Measurements from ENCODE around the gene C2orf76.
"Not testable (repeated sequence)": the region's sequence is repeated elsewhere in the genome, so short reads cannot be mapped to it uniquely, and the experiment has no call there.

C2orf76 gene

DNA sequence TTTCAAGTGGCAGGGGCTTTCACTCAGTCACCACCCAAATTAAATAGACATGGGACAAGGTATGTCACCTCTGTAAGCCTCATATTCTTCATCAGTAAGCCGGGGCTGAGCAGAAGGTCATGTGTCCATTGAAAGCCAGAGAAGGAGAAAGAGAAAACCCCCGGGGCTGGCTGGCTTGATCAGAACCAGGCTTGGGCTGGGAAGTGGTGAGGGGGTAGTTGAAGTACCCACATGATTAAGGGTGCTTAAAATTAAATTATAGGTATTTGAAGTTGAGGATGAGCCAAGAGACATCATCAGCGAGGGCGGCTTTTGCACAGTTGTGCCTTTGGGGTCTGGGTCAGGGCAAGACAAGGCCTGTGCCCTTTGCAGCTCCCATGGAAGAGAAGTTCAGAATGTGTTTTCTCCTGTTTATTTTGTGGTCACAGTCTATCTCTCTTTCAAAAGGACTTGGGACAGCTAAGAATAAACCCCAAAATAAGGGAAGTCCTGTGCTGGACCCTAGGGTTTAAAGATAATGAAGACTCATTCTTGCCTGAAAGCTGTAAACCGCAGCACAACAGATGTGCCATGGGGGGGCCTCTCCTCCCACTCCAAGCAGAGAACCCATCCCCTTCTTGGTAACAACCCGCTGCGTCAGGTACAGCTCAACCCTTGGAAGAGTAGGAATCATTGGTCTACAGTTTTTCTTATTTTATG, 10.8 kb upstream of the C2orf76 start:
- DNase-seq (ENCODE audit: low spot score), result no peak

DNA sequence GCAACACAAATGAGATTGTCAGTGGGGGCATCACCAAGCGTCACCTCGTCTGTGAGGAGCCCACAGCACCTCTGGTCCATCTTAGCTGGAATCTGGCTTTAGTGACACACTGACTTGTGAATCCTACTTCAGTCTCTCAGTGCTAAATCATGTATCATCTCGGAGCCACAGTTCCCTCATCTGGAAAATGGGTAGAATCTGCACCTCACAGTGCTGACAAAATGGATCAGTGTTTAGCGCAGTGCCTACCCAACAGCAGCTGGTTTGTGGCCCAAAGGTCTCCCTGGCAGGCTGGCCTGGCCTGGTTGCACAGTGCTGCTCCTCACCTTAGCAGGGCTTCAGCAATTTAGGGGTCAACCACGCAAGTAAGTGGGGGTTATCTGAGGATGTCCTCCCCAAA, 10.2 kb upstream of the C2orf76 start:
- DNase-seq (ENCODE audit: low spot score), result no peak

DNA sequence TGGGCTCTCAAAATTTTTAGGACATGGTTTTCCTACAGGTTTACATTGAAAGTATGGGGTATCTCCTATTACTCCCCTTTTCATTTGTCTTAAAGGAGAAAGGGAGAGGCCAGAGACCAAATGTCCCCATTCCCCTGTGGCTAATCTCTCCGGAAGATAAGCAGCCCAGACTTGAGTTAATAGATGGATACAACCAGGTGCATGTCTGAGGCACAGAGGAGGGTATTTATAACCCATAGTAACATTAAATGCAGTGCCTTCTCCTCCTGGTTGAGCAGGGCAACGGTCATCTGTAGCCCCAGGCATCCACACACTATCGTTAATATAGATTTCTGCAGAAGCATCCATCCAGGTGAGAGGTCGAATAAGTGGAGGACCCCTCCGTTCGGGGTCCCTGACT, 9.8 kb upstream of the C2orf76 start:
- not testable (repeated sequence) for DNase-seq (ENCODE audit: low spot score)

- DNase-seq (ENCODE audit: low spot score), result not testable (repeated sequence)
Observed at GRCh38 chr2:119373907-119374745, 7.5 kb upstream of the C2orf76 start.

DNA sequence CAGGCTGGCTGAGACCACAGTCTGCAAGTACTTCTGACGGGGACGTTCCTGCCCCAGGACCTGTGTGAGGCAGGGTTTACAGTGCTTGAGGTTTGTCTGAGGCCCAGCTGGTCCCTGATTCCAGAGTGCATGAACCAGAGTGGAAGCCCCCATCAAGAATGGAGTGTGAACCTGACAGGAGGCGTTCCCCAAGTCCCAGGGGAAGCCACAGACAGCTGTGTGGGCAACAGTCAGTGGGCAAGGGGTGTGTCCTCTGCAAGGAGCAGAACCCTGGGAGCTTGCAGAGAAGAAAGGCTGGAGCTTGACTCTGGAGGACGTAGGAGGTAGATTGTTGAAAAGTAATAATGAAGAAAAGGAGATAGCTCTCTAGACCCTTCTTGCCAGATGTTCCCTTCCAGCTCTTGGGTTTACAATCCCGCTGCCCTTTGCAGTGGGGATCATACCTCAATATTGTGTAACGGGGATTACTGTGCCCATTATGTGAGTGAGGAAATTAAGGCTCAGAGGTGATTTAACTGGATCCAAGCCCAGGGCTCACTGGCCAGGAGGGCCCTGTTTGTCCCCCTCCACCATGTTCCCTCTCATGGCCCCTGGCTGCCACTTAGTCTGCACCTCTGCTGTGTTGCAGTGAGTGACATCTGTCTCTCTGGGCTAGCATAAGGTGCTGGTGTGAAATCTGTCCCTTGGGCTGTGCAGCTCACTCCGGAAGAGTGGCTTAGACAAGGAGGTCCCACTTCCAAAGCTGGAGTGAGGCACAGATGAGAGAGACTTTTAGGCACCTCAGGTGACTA, 6.3 kb upstream of the C2orf76 start:
- DNase-seq (ENCODE audit: low spot score), result no peak

DNA sequence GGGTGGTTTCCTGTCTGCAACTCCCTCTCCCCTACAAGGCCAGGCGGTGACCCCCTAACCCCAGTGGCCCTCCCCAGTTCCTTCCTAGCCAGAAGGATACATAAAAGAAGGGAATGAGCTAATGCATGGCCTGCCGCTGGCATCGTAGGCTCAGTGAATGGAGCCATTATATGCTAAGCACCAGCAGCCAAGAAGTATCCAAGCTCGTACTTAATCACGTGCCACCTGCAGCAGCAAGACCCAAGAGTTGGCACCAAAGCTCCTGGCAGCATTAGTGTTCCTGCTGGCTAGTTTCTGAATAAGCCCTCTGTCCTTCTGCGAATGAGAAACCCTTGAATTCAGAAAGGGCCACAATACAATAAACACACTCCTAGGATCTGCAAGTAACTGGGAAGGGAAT, 4.5 kb upstream of the C2orf76 start:
- no peak for DNase-seq (ENCODE audit: low spot score)

DNA sequence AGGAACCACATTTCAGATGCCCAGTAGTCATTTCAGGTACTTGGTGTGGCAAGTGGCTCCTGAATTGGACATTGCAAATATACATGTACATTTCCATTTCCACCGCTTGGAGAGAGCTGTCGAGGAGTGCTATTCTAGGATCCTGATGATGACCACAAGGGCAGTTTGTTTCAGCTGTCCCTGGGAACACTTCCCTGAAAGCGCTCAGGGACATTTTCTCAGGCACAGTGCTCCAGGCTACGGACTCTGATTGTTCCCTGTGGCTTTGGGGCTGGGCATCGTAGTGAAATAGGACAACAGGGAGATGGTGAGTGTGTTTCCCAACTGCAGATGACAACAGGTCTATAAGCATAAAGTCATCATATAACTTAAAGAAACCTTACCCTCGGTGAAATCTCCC, 3.2 kb upstream of the C2orf76 start:
- no peak for DNase-seq (ENCODE audit: low spot score)

GRCh38 chr2:119367472-119368099, 952 bp upstream of the C2orf76 start:
- DNase-seq (ENCODE audit: low spot score), result no peak

DNA sequence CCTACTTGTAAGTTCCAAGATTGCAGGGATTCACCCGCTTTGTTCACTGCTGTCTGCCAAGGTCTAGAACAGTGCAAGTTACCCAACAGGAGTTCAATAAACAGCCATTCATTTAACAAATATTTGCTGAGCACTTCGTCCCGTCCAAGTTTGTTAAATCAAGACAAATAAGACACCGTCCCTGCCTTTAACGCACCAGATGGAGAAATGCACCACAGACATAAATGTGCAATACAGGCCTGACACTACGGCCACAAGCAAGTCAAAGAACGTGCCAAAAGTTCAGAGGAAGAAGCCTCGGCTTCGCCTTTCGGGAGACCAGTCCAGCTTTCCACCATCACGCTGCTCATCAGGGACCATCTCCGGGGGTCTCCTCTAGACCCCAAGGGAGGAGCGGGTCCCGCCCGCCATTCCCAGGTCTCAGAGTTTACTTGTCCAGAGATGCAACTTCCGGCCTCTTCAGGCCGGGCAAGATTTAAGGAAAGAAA, 429 bp downstream of the C2orf76 start:
- peak; percentile 34 for DNase-seq (ENCODE audit: low spot score)

DNA sequence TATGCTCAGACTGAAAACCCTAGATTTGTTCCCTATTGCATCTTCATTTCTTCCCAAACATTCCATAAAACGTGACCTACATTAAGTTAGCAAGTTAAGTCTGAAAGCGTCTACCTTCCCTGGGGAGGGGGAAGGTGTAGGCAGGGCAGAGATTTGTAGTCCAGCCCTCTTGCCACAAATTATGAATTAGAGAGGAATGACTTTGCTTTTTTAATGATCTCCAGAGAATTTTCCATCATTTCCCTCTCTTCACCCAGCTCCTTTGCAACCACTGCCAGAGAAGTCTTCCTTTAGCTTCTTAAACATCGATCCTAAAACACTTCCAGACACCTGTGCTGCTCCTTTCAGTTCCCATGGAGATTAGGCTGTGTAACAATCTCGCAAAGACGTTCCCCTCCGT, 1.2 kb downstream of the C2orf76 start:
- no peak for DNase-seq (ENCODE audit: low spot score)

- DNase-seq (ENCODE audit: low spot score), result no peak
Observed at GRCh38 chr2:119364798-119365197, 1.8 kb downstream of the C2orf76 start.

DNA sequence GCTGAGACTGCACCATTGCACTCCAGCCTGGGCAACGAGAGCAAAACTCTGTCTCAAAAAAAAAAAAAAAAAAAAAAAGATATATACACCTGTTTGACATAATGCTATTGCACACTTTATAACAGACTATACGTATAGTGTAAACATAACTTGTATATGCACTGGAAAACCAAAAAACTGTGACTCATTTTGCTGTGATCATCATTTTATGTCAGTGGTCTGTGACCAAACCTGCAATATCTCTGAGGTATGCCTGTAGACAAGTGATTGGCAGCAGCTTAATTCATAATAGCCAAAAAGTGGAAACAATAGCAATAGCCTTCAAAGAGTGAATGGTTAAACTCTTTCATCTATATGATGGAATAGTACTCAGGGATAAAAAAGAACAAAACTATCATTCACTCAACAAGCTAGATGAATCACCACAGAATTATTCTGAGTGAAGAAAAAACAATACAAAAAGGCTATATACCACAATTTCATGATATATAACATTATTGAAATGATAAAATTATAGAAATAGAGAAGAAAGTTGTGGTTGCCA, 6.1 kb downstream of the C2orf76 start:
- no peak for DNase-seq (ENCODE audit: low spot score)

GRCh38 chr2:119359774-119360173, 6.9 kb downstream of the C2orf76 start:
- DNase-seq (ENCODE audit: low spot score), result no peak

DNA sequence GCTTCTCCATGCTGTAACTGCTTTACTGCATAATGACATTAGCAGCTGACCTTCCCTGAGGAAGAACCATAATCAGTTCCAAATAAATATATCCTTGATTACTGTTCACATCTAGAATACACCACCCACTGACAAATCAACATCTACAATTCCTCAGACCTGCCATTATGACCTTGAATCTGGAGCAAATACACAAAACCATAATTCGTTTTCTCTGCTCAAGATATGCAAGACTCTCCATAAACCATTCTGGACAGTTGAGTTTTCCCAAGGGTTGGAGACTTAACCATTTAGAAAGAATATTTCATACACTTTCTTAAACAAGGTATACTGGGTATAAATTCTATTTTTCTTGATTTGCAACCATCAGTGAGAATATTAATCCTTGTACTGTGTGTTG, 11.8 kb downstream of the C2orf76 start:
- DNase-seq (ENCODE audit: low spot score), result no peak

DNA sequence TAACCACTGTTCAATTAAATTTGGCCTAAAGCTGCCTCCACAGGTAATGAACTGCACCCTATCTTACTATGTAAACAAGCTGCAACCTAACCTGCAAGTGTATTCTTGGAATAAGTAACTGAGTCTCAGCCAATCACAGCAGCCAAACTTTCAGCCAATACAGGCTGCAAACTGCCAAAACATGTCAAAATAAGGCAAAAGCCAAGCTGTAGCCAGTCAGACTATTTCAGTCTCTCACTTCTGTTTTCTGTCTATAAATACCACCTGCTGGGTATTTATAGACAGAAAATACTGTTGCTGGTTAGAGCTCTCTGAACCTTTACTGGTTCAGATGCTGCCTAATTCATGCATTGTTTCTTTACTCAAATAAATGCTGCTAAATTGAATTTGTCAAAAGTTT, 14.3 kb downstream of the C2orf76 start:
- DNase-seq (ENCODE audit: low spot score), result no peak

- no peak for DNase-seq (ENCODE audit: low spot score)
Observed at GRCh38 chr2:119350311-119350998, 16.2 kb downstream of the C2orf76 start.

GRCh38 chr2:119349289-119349688, 17.3 kb downstream of the C2orf76 start:
- no peak for DNase-seq (ENCODE audit: low spot score)

- no peak for DNase-seq (ENCODE audit: low spot score)
Observed at GRCh38 chr2:119341684-119342083, 24.9 kb downstream of the C2orf76 start.

DNA sequence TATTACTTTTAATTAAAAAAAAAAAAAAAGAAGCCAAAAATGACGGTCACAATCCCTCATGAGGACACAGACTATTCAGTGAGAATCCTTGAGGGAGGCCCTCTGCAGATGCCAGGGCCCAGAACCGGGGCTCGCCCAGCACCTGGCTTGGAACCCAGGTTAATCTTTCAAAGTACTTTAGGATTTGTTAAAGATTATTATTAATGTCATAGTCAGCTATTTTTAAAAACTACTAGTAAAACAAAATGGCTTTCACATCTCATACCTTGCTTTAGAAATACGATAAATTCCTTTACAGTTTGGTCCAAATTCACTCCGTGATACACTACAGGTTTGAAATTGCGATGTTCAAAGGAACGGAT, 27.1 kb downstream of the C2orf76 start:
- no peak for DNase-seq (ENCODE audit: low spot score)

GRCh38 chr2:119338826-119339561, 27.6 kb downstream of the C2orf76 start:
- DNase-seq (ENCODE audit: low spot score), result peak; percentile 56

- no peak for DNase-seq (ENCODE audit: low spot score)
Observed at GRCh38 chr2:119338272-119338671, 28.4 kb downstream of the C2orf76 start.

Measured in hematopoietic multipotent progenitor cell treated with erythropoietin and hydrocortisone succinate and interleukin-3 and kit ligand, for 15 days (in vitro differentiated cells).